Panc1 (cell line): ENCODE measurements around the gene CTAG1A. TPM values are rescaled to one million over a fixed set of nuclear protein-coding genes. Genes with fewer than 3 reads are reported as not detected.
"Not testable (repeated sequence)": the region's sequence is repeated elsewhere in the genome, so short reads cannot be mapped to it uniquely, and the experiment has no call there.

Source experiments
- ATAC-seq: fragments of 200-7000 bp; cut with Tn5 transposase; 2 replicates; pipeline ENCODE4 v1.9.1; 2020; ENCODE audit warnings: mild to moderate bottlenecking, moderate library complexity
- BruUV-seq: library from RNA; stranded (reverse); fragments of 400-500 nt; replicated peaks from 2 replicates; lab custom pipeline; 2021; lab: Mats Ljungman, UMichigan
- CTCF ChIA-PET: fragments of 300-600 bp; sonication (Branson Sonifier 250); formaldehyde crosslinking; loops from one replicate; lab custom pipeline; 2022; ENCODE audit warnings: antibody characterized with exemption; lab: Charles Lee
- POLR2A ChIA-PET: fragments of 300-600 bp; sonication (Branson Sonifier 250); formaldehyde crosslinking; loops from one replicate; lab custom pipeline; 2022; ENCODE audit warnings: antibody characterized with exemption; lab: Charles Lee
- DNase-seq: peaks from one replicate; pipeline ENCODE4 v3.0.0-alpha.2; 2010; ENCODE audit warnings: low read depth, low spot score
- H3K27ac ChIP-seq: 2 replicates; pipeline ENCODE4 v1.5.1; 2011; ENCODE audit warnings: mild to moderate bottlenecking, low read length, inconsistent platforms
- H3K27me3 ChIP-seq: fragments of 200-500 bp; sonication (Bioruptor generic); 2 replicates; pipeline ENCODE4 v1.6.0; 2014; ENCODE audit warnings: low read length, inconsistent platforms; ENCODE audit not compliant: control insufficient read depth, insufficient read depth
- H3K36me3 ChIP-seq: fragments of 200-500 bp; sonication (Bioruptor generic); 2 replicates; pipeline ENCODE4 v1.5.1; 2014; ENCODE audit warnings: inconsistent platforms, mild to moderate bottlenecking, low read length, moderate library complexity; ENCODE audit not compliant: control insufficient read depth, insufficient read depth
- H3K4me1 ChIP-seq: 2 replicates; pipeline ENCODE4 v1.5.1; 2011; ENCODE audit warnings: inconsistent platforms, mild to moderate bottlenecking, low read length, moderate library complexity; ENCODE audit not compliant: control insufficient read depth, insufficient read depth
- H3K4me3 ChIP-seq, 2 experiments: 2 replicates each; pipeline ENCODE4 v1.5.1; 2011 to 2012; ENCODE audit warnings: low read depth in 2 of 2, low read length in 2 of 2, mild to moderate bottlenecking in 2 of 2, inconsistent platforms in 1 of 2, moderate library complexity in 1 of 2
- H3K9me3 ChIP-seq: fragments of 200-500 bp; sonication (Bioruptor generic); 2 replicates; pipeline ENCODE4 v1.5.1; 2014; ENCODE audit warnings: low read depth, mild to moderate bottlenecking, inconsistent platforms, low read length, moderate library complexity; ENCODE audit not compliant: control insufficient read depth, insufficient read depth
- CTCF ChIP-seq: fragments of 450-650 bp; IDR thresholded peaks from 2 replicates; pipeline ENCODE4 v1.5.1; 2017; ENCODE audit warnings: mild to moderate bottlenecking
- POLR2AphosphoS5 ChIP-seq: IDR thresholded peaks from 2 replicates; pipeline ENCODE4 v1.6.1; 2012; ENCODE audit warnings: mild to moderate bottlenecking, low read depth, low read length, moderate library complexity
- REST ChIP-seq, 2 experiments: IDR thresholded peaks; 2 replicates each; pipeline ENCODE4 v1.6.1; 2011 to 2012; ENCODE audit warnings: low read depth in 2 of 2, control low read depth in 1 of 2, low read length in 1 of 2, mild to moderate bottlenecking in 1 of 2, moderate library complexity in 1 of 2; ENCODE audit not compliant: insufficient read depth in 1 of 2
- in situ Hi-C: cut with HindIII; loops from 2 replicates; pipeline ENCODE4 v1.10.0; 2016; ENCODE audit warnings: low sequenced_read_pairs, low pct_unique_long_range_greater_than_20kb
- intact Hi-C: fragments of 100-400 bp; cut with micrococcal nuclease; formaldehyde crosslinking; loops from one replicate; pipeline ENCODE4 v1.10.0; 2022; ENCODE audit not compliant: unreplicated experiment
- total RNA-seq: library from RNA; stranded (reverse); gene quantifications from one replicate; pipeline ENCODE4 v1.2.1, GENCODE V29; 2021; ENCODE audit not compliant: unreplicated experiment

The CTAG1A gene
- total RNA-seq, 1 experiment from 2014 or later = not detected

- no peak for TF ChIP-seq CTCF
- TF ChIP-seq POLR2AphosphoS5 = no peak
- TF ChIP-seq REST (IDR thresholded peaks at IDR 0.05; ENCODE audit: insufficient read depth in 1 of 2, low read depth in 2 of 2, low read length in 1 of 2) = no peak
- CTCF ChIA-PET = no interaction called here
- peak overlapping the region; percentile 26 for H3K27ac ChIP-seq
- POLR2A ChIA-PET = no interaction called here
- ATAC-seq = no peak
- intact Hi-C loops (no loop called here), in situ Hi-C loops (no loop called here)
- H3K4me1 ChIP-seq = peaks cover 24% of the 10 kb centered on the region
- H3K9me3 ChIP-seq = no peaks in the 10 kb centered on the region
- no TSS peak for BruUV-seq
- peaks cover 9% of the 10 kb centered on the region for H3K36me3 ChIP-seq
- H3K27me3 ChIP-seq = no peaks in the 10 kb centered on the region
- DNase-seq = no peak
- H3K4me3 ChIP-seq = no peak overlapping the region
Measured at GRCh38 chrX:154549766-154550165, 35.2 kb upstream of the CTAG1A start.

GRCh38 chrX:154552112-154552806 lies 32.7 kb upstream of the CTAG1A start:
- POLR2A ChIA-PET, DNase-seq, in situ Hi-C loops, H3K27ac ChIP-seq, intact Hi-C loops, H3K36me3 ChIP-seq, H3K9me3 ChIP-seq, H3K4me3 ChIP-seq, BruUV-seq, H3K27me3 ChIP-seq: not testable (repeated sequence)
- H3K4me1 ChIP-seq = peaks cover 11% of the 10 kb centered on the region
- CTCF ChIA-PET = interaction anchor here (0.7 kb wide), 1 partner anchor 144 kb away, joined by 11 read pairs; no protein-coding TSS in a partner anchor
- ATAC-seq = peak; percentile 53

GRCh38 chrX:154558060-154558690 lies 26.8 kb upstream of the CTAG1A start:
- H3K27me3 ChIP-seq, H3K4me3 ChIP-seq, BruUV-seq, POLR2A ChIA-PET, DNase-seq, H3K4me1 ChIP-seq, H3K36me3 ChIP-seq, H3K9me3 ChIP-seq, H3K27ac ChIP-seq, CTCF ChIA-PET, intact Hi-C loops, in situ Hi-C loops: not testable (repeated sequence)
- peak; percentile 20; the same call in 1 of the 2 replicates for ATAC-seq

GRCh38 chrX:154558896-154559295 lies 26.0 kb upstream of the CTAG1A start:
- CTCF ChIA-PET, H3K4me3 ChIP-seq, BruUV-seq, DNase-seq, intact Hi-C loops, H3K4me1 ChIP-seq, H3K36me3 ChIP-seq, H3K9me3 ChIP-seq, POLR2A ChIA-PET, in situ Hi-C loops, H3K27ac ChIP-seq, H3K27me3 ChIP-seq: not testable (repeated sequence)
- peak; percentile 7; the same call in 1 of the 2 replicates for ATAC-seq

GRCh38 chrX:154560326-154560725 lies 24.6 kb upstream of the CTAG1A start:
- ATAC-seq, H3K27ac ChIP-seq: not testable (repeated sequence)

More at GRCh38 chrX:154560326-154560725, 24.6 kb upstream of the CTAG1A start:
- H3K4me3 ChIP-seq, intact Hi-C loops, in situ Hi-C loops, BruUV-seq, H3K27me3 ChIP-seq, CTCF ChIA-PET, DNase-seq, H3K4me1 ChIP-seq, H3K36me3 ChIP-seq, H3K9me3 ChIP-seq, POLR2A ChIA-PET: not testable (repeated sequence)
